ENCODE results near the gene GOLGA3. TPM values are rescaled to one million over a fixed set of nuclear protein-coding genes. Genes with fewer than 3 reads are reported as not detected.

The GOLGA3 gene
- total and polyA plus RNA-seq, 2 experiments from 2014 or later = 10.3 to 57.8 TPM

Small RNA genes lying within 50 kb of the gene (small RNA-seq; reads per million reads assigned to genes)
- not detected for gene RNA5SP379 (ENCODE audit: low replicate concordance)

Other genes with a start within 250 kb of the GOLGA3 start
- gene LRCOL1, start 218.3 kb downstream of the GOLGA3 start, total RNA-seq (2014; rRNA removed; shearing (Covaris generic)) = 1.7 TPM in 1 of 2 replicates, not detected in the other
- gene LRCOL1, start 218.3 kb downstream of the GOLGA3 start, polyA plus RNA-seq (2016; fragmentation: Nextera tagmentation; extraction: Ambion mirVana) = not detected in 2 replicates
- 1.7 and 3.0 TPM in 2 replicates for gene P2RX2, start 210.1 kb downstream of the GOLGA3 start, total RNA-seq (2014; rRNA removed; shearing (Covaris generic))
- 1.1 and 2.3 TPM in 2 replicates for gene P2RX2, start 210.1 kb downstream of the GOLGA3 start, polyA plus RNA-seq (2016; fragmentation: Nextera tagmentation; extraction: Ambion mirVana)
- gene POLE, start 141.5 kb downstream of the GOLGA3 start, total RNA-seq (2014; rRNA removed; shearing (Covaris generic)) = 90.3 and 125 TPM in 2 replicates
- 29.6 and 33.6 TPM in 2 replicates for gene POLE, start 141.5 kb downstream of the GOLGA3 start, polyA plus RNA-seq (2016; fragmentation: Nextera tagmentation; extraction: Ambion mirVana)
- gene PXMP2, start 141.3 kb downstream of the GOLGA3 start, total RNA-seq (2014; rRNA removed; shearing (Covaris generic)) = 17.3 and 17.4 TPM in 2 replicates
- gene PXMP2, start 141.3 kb downstream of the GOLGA3 start, polyA plus RNA-seq (2016; fragmentation: Nextera tagmentation; extraction: Ambion mirVana) = 19.7 and 24.5 TPM in 2 replicates
- 99.7 and 108 TPM in 2 replicates for gene PGAM5, start 118.0 kb downstream of the GOLGA3 start, total RNA-seq (2014; rRNA removed; shearing (Covaris generic))
- 31.1 and 33.0 TPM in 2 replicates for gene PGAM5, start 118.0 kb downstream of the GOLGA3 start, polyA plus RNA-seq (2016; fragmentation: Nextera tagmentation; extraction: Ambion mirVana)
- gene ANKLE2, start 67.0 kb downstream of the GOLGA3 start, total RNA-seq (2014; rRNA removed; shearing (Covaris generic)) = 63.7 and 68.4 TPM in 2 replicates
- 25.1 and 27.2 TPM in 2 replicates for gene ANKLE2, start 67.0 kb downstream of the GOLGA3 start, polyA plus RNA-seq (2016; fragmentation: Nextera tagmentation; extraction: Ambion mirVana)
- 42.7 and 47.7 TPM in 2 replicates for gene CHFR, start 58.7 kb upstream of the GOLGA3 start, total RNA-seq (2014; rRNA removed; shearing (Covaris generic))
- 20.6 and 23.0 TPM in 2 replicates for gene CHFR, start 58.7 kb upstream of the GOLGA3 start, polyA plus RNA-seq (2016; fragmentation: Nextera tagmentation; extraction: Ambion mirVana)
- 14.4 and 17.1 TPM in 2 replicates for gene ZNF605, start 127.4 kb upstream of the GOLGA3 start, total RNA-seq (2014; rRNA removed; shearing (Covaris generic))
- 10.7 and 13.5 TPM in 2 replicates for gene ZNF605, start 127.4 kb upstream of the GOLGA3 start, polyA plus RNA-seq (2016; fragmentation: Nextera tagmentation; extraction: Ambion mirVana)
- gene ZNF26, start 157.5 kb upstream of the GOLGA3 start, total RNA-seq (2014; rRNA removed; shearing (Covaris generic)) = 12.4 and 18.9 TPM in 2 replicates
- 2.5 and 4.8 TPM in 2 replicates for gene ZNF26, start 157.5 kb upstream of the GOLGA3 start, polyA plus RNA-seq (2016; fragmentation: Nextera tagmentation; extraction: Ambion mirVana)
- 36.3 and 46.6 TPM in 2 replicates for gene ZNF84, start 208.6 kb upstream of the GOLGA3 start, total RNA-seq (2014; rRNA removed; shearing (Covaris generic))
- 15.0 and 21.1 TPM in 2 replicates for gene ZNF84, start 208.6 kb upstream of the GOLGA3 start, polyA plus RNA-seq (2016; fragmentation: Nextera tagmentation; extraction: Ambion mirVana)

Measured in GM23338 (cell line).